ENCODE results near the gene STX1A.

DNA sequence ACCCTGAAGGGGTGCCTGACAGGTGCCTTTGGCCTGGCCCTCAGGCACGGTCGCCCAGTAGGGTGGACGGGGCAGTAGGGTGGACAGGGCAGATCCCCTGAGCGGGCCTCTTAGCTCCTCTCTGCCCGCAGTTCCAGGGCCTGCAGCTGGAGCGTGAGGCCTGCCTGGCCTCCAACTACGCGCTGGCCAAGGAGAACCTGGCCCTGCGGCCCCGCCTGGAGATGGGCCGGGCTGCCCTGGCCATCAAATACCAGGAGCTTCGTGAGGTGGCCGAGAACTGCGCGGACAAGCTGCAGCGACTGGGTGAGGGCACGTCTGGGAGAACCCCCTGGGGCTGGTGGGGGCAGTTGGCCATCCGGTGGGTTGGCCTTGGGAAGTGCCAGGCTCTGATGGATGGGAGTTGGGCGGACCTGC is 50.2 kb downstream of the STX1A start:
- TF ChIP-seq, protein P1, sequence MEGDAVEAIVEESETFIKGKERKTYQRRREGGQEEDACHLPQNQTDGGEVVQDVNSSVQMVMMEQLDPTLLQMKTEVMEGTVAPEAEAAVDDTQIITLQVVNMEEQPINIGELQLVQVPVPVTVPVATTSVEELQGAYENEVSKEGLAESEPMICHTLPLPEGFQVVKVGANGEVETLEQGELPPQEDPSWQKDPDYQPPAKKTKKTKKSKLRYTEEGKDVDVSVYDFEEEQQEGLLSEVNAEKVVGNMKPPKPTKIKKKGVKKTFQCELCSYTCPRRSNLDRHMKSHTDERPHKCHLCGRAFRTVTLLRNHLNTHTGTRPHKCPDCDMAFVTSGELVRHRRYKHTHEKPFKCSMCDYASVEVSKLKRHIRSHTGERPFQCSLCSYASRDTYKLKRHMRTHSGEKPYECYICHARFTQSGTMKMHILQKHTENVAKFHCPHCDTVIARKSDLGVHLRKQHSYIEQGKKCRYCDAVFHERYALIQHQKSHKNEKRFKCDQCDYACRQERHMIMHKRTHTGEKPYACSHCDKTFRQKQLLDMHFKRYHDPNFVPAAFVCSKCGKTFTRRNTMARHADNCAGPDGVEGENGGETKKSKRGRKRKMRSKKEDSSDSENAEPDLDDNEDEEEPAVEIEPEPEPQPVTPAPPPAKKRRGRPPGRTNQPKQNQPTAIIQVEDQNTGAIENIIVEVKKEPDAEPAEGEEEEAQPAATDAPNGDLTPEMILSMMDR (IDR thresholded peaks at IDR 0.05) = no peak
- TF ChIP-seq EP300 (IDR thresholded peaks at IDR 0.05; ENCODE audit: low read depth) = no peak
